GM12878 (cell line): ENCODE data around the gene POU2F1. TPM values are rescaled to one million over a fixed set of nuclear protein-coding genes. Genes with fewer than 3 reads are reported as not detected.

Source experiments
- ATAC-seq: fragments of 200-7000 bp; cut with Tn5 transposase; 3 replicates; pipeline ENCODE4 v1.9.1; 2020; ENCODE audit warnings: mild to moderate bottlenecking, moderate library complexity
- BruUV-seq: library from RNA; stranded (reverse); fragments of 400-500 nt; replicated peaks from 2 replicates; lab custom pipeline; 2021; lab: Mats Ljungman, UMichigan
- CTCF ChIA-PET: fragments of 300-600 bp; sonication (Branson Sonifier 250); formaldehyde crosslinking; extraction: SDS; loops from one replicate; lab custom pipeline; 2021; ENCODE audit warnings: inconsistent platforms; lab: Yijun Ruan, JAX
- POLR2A ChIA-PET: fragments of 350-600 bp; formaldehyde crosslinking; extraction: SDS; loops from one replicate; lab custom pipeline; 2021; ENCODE audit warnings: inconsistent platforms; lab: Charles Lee
- RAD21 ChIA-PET: fragments of 300-600 bp; sonication (Branson Sonifier 250); formaldehyde crosslinking; loops from one replicate; lab custom pipeline; 2023; ENCODE audit warnings: antibody characterized with exemption; ENCODE audit not compliant: unreplicated experiment; lab: Charles Lee
- SMC1A ChIA-PET: fragments of 300-600 bp; sonication (Branson Sonifier 250); formaldehyde crosslinking; loops from one replicate; lab custom pipeline; 2023; ENCODE audit not compliant: unreplicated experiment, uncharacterized antibody; lab: Charles Lee
- DNase-seq: peaks from one replicate; pipeline ENCODE4 v3.0.0-alpha.2; 2011; ENCODE audit warnings: low read depth, low spot score
- FAIRE-seq: peaks from 3 replicates; lab custom pipeline; 2011; peaks lifted over from hg19 to GRCh38; lab: Jason Lieb, UNC
- H2AFZ ChIP-seq: 2 replicates; pipeline ENCODE4 v1.6.0; 2011; ENCODE audit warnings: low read depth, low read length, control low read depth; ENCODE audit not compliant: control insufficient read depth
- H3K27ac ChIP-seq: 2 replicates; pipeline ENCODE4 v1.5.1; 2011; ENCODE audit warnings: control low read depth; ENCODE audit not compliant: control insufficient read depth, insufficient read depth
- H3K27me3 ChIP-seq, 2 experiments: replicated peaks in 1 of 2; 2 replicates each; pipeline versions ENCODE4 v1.6.0 to v1.6.1; 2011; ENCODE audit warnings: low read length in 1 of 2; ENCODE audit not compliant: control insufficient read depth in 2 of 2, insufficient read depth in 2 of 2
- H3K36me3 ChIP-seq, 2 experiments: 2 replicates each; pipeline ENCODE4 v1.5.1; 2011; ENCODE audit warnings: low read length in 1 of 2; ENCODE audit not compliant: control insufficient read depth in 2 of 2, insufficient read depth in 2 of 2
- H3K4me1 ChIP-seq: 2 replicates; pipeline ENCODE4 v1.6.1; 2011; ENCODE audit warnings: mild to moderate bottlenecking, low read length, moderate library complexity, mixed read lengths; ENCODE audit not compliant: control insufficient read depth, insufficient read depth
- H3K4me2 ChIP-seq: 2 replicates; pipeline ENCODE4 v1.6.0; 2011; ENCODE audit warnings: control low read depth; ENCODE audit not compliant: control insufficient read depth, insufficient read depth
- H3K4me3 ChIP-seq: fragments of 200-600 bp; sonication (generic); 2 replicates; pipeline ENCODE4 v1.5.1; 2016
- H3K79me2 ChIP-seq: 2 replicates; pipeline ENCODE4 v1.6.0; 2011; ENCODE audit warnings: low read length; ENCODE audit not compliant: control insufficient read depth, insufficient read depth
- H3K9ac ChIP-seq: 2 replicates; pipeline ENCODE4 v1.8.0; 2011; ENCODE audit warnings: low read length, control low read depth, mixed read lengths; ENCODE audit not compliant: control insufficient read depth, insufficient read depth
- H3K9me3 ChIP-seq: replicated peaks from 3 replicates; pipeline ENCODE4 v1.5.1; 2011; ENCODE audit warnings: mild to moderate bottlenecking, low read length; ENCODE audit not compliant: control insufficient read depth, insufficient read depth
- H4K20me1 ChIP-seq: 2 replicates; pipeline ENCODE4 v1.6.0; 2011; ENCODE audit not compliant: control insufficient read depth, insufficient read depth
- CBX3 ChIP-seq: fragments of 200-600 bp; sonication (generic); IDR thresholded peaks from 2 replicates; pipeline ENCODE4 v1.6.1; 2016; ENCODE audit warnings: low read depth, borderline replicate concordance
- FOXM1 ChIP-seq: IDR thresholded peaks from 2 replicates; pipeline ENCODE4 v1.6.1; 2012; ENCODE audit warnings: low read depth, mild to moderate bottlenecking, inconsistent platforms, low read length, moderate library complexity
- MXI1 ChIP-seq: fragments of 150-350 bp; IDR thresholded peaks from 2 replicates; pipeline ENCODE4 v1.6.1; 2011; ENCODE audit warnings: low read depth, mild to moderate bottlenecking, inconsistent platforms, low read length, improper control_type of control experiment
- RBBP5 ChIP-seq: fragments of 200-600 bp; sonication (generic); conservative IDR thresholded peaks from 2 replicates; pipeline ENCODE4 v1.6.1; 2016
- SMAD5 ChIP-seq: IDR thresholded peaks from 2 replicates; pipeline ENCODE4 v1.6.1; 2016; ENCODE audit warnings: antibody characterized with exemption, low read depth
- SUZ12 ChIP-seq: fragments of 200-600 bp; sonication (generic); IDR thresholded peaks from one replicate; pipeline ENCODE4 v1.6.1; 2018; ENCODE audit warnings: antibody characterized with exemption, mild to moderate bottlenecking; ENCODE audit not compliant: unreplicated experiment
- YY1 ChIP-seq: IDR thresholded peaks from 2 replicates; pipeline ENCODE4 v1.6.1; 2011; ENCODE audit warnings: low read depth, mild to moderate bottlenecking, low read length
- WGBS: methylation state at CpG from one replicate; pipeline ENCODE4 v1.1.6; 2016; ENCODE audit warnings: low lambda C conversion rate; ENCODE audit not compliant: insufficient replicate concordance, insufficient coverage; ENCODE audit errors: missing lambda C conversion rate; 5-methylcytosine and 5-hydroxymethylcytosine counted together
- in situ Hi-C: fragments of 300-500 bp; cut with MboI; formaldehyde crosslinking; loops from 9 replicates; pipeline ENCODE4 v1.14.3; 2018; ENCODE audit warnings: mixed read lengths
- intact Hi-C: fragments of 100-400 bp; cut with micrococcal nuclease; formaldehyde crosslinking; loops from one replicate; pipeline ENCODE4 v1.14.2; 2022; ENCODE audit not compliant: unreplicated experiment
- polyA plus RNA-seq, 11 experiments: library from polyadenylated mRNA; depleted of rRNA in 4 of 11; unstranded in 6 of 11; stranded (reverse) in 5 of 11; fragments of >200 nt; fragmentation: Nextera tagmentation in 4 of 11; fragmentation: Illumina TruSeq in 1 of 11; extraction: Ambion mirVana in 4 of 11; extraction: Trizol in 1 of 11; gene quantifications; 1 replicate in 1 of 11; 2 replicates in 10 of 11; pipeline versions ENCODE4 v1.2.1 to v1.2.3, GENCODE V29; 2011 to 2016; ENCODE audit warnings: inconsistent platforms in 2 of 11, missing spikeins in 2 of 11, low read depth in 1 of 11
- total RNA-seq, 4 experiments: library from RNA; depleted of rRNA in 3 of 4; stranded (reverse); fragments of >200 nt in 3 of 4; fragmentation: Illumina TruSeq in 1 of 4; extraction: Trizol in 1 of 4; gene quantifications; 2 replicates each; pipeline versions ENCODE4 v1.2.1 to v1.2.3, GENCODE V29; 2013 to 2021
- TF ChIP-seq, protein P1 (sequence below): fragments of 450-650 bp; IDR thresholded peaks from 2 replicates; pipeline ENCODE4 v1.6.1; 2014; ENCODE audit warnings: mild to moderate bottlenecking

POU2F1 gene
- total and polyA plus RNA-seq, 10 of the 15 experiments (the other 5 are each of a cell fraction or from before 2014, with no cell fraction given) = 2.5 to 21.7 (median 12.5) TPM

DNA sequence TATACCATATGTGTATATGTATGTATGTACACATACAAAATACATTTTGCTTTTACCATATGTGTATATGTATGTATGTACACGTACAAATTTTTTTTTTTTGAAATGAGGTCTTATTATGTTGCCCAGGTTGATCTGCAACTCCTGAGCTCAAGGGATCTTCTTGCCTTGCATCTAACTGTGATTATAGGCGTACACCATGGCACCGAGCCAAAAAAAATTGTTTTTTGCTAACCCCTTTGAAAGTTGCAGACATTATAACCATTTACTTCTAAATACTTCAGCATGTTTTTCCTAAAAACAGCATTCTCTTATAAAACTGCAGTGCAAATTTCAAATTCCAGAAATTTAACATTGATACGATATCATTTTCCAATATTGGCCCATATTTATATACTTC, 147.0 kb downstream of the POU2F1 start:
- ChIA-PET SMC1A (interaction anchor here (0.9 to 1.3 kb wide), 3 partner anchors 15 to 100 kb away, joined by 3 read pairs; no protein-coding TSS in a partner anchor), CTCF (interaction anchor here (0.7 to 2.8 kb wide), 3 partner anchors 9 to 165 kb away, joined by 3 to 13 read pairs (median 3); no protein-coding TSS in a partner anchor), RAD21 (no interaction called here), POLR2A (interaction anchor here (0.7 kb wide), 1 partner anchor 12 kb away, joined by 3 read pairs; no protein-coding TSS in a partner anchor)
- H3K4me3 ChIP-seq = no peak overlapping the region
- no peak for FAIRE-seq
- no peaks in the 10 kb centered on the region for H3K9me3 ChIP-seq
- no peak overlapping the region for H2AFZ ChIP-seq
- H3K27ac ChIP-seq = no peak overlapping the region
- H3K27me3 ChIP-seq = no peaks in the 10 kb centered on the region
- peaks cover 7% of the 10 kb centered on the region for H3K79me2 ChIP-seq
- in situ Hi-C loops = no loop called here
- H4K20me1 ChIP-seq = no peaks in the 10 kb centered on the region; the same call in 1 of the 2 replicates
- WGBS = 99% methylated on average over 4 of the region's 4 CpGs
- no TSS peak for BruUV-seq
- no peak overlapping the region for H3K9ac ChIP-seq
- H3K4me2 ChIP-seq = no peak overlapping the region
- H3K36me3 ChIP-seq = peaks cover 2 to 11% of the 10 kb centered on the region in 2 experiments; a peak in 3 of 4 replicates
- no peak for TF ChIP-seq SUZ12
- TF ChIP-seq YY1 = no peak
- no peak for TF ChIP-seq FOXM1
- no peak for TF ChIP-seq RBBP5
- no peak for TF ChIP-seq CBX3
- DNase-seq = no peak
- intact Hi-C loops = no loop called here
- no peak for ATAC-seq
- no peaks in the 10 kb centered on the region for H3K4me1 ChIP-seq

DNA sequence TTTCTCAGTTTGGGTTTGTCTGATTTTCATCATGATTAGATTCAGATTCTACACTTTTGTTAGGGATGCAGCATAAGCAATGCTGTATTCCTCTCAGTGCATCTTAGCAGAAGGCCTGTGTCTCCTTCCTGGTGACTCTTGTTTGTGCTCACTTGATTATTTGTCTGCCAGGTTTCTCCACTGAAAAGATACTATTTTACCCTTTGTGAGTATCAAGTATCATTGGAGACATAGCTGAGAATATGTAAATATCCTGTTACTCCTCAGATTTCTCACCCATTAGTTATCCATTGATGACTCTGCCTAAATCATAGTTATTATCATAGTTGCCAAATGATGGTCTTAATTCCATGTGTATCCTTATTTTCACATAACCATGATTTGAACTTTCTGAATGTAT, 148.5 kb downstream of the POU2F1 start:
- Histone ChIP-seq H3K27ac (no peak overlapping the region), H3K36me3 (peaks cover 5 to 14% of the 10 kb centered on the region in 2 experiments; a peak in 3 of 4 replicates), H2AFZ (no peak overlapping the region)
- CTCF ChIA-PET = interaction anchor here (0.6 to 1.5 kb wide), 3 partner anchors 73 to 104 kb away, joined by 3 to 6 read pairs (median 3); no protein-coding TSS in a partner anchor
- in situ Hi-C loops = no loop called here
- RAD21 ChIA-PET = interaction anchor here (1.0 kb wide), 1 partner anchor 24 kb away, joined by 3 read pairs; no protein-coding TSS in a partner anchor
- no peak for DNase-seq
- TF ChIP-seq SMAD5 (no peak), MXI1 (no peak)
- TF ChIP-seq, protein P1, sequence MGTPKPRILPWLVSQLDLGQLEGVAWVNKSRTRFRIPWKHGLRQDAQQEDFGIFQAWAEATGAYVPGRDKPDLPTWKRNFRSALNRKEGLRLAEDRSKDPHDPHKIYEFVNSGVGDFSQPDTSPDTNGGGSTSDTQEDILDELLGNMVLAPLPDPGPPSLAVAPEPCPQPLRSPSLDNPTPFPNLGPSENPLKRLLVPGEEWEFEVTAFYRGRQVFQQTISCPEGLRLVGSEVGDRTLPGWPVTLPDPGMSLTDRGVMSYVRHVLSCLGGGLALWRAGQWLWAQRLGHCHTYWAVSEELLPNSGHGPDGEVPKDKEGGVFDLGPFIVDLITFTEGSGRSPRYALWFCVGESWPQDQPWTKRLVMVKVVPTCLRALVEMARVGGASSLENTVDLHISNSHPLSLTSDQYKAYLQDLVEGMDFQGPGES = no peak
- TF ChIP-seq, all 136 proteins: peak for 0
- Histone ChIP-seq H4K20me1 (no peaks in the 10 kb centered on the region), H3K27me3 (no peaks in the 10 kb centered on the region), H3K4me3 (no peak overlapping the region), H3K4me1 (no peaks in the 10 kb centered on the region), H3K9me3 (no peaks in the 10 kb centered on the region), H3K79me2 (no peaks in the 10 kb centered on the region), H3K9ac (no peak overlapping the region), H3K4me2 (no peak overlapping the region)
- intact Hi-C loops = no loop called here
- ATAC-seq = no peak
- no TSS peak for BruUV-seq
- ChIA-PET POLR2A (no interaction called here), SMC1A (interaction anchor here (1.0 to 2.0 kb wide), 3 partner anchors 16 to 101 kb away, joined by 3 to 5 read pairs (median 4); no protein-coding TSS in a partner anchor)
- no peak for FAIRE-seq
